Measurements from ENCODE around the gene REM1.
A peak's percentile ranks its signal among the peaks of the same experiment; 100 is the strongest.

REM1 gene

DNA sequence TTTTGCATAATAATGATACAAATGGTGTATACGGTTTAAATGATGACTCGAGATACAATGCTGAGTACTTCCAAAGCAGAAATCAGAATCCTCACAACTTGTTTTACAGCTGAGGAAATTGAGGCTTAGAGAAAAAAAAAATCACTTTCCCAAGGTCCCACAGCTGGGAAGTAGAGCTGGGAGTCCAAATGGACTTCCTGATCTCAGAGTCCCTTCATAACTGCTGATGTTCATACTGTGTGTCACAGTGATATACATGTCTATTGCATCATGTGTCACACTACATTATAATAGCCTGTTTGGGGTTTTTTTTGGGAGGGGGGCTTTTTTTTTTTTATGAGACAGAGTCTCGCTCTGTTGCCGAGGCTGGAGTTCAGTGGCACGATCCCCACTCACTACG is 47.6 kb downstream of the REM1 start (continued):
- TF ChIP-seq, protein P1, sequence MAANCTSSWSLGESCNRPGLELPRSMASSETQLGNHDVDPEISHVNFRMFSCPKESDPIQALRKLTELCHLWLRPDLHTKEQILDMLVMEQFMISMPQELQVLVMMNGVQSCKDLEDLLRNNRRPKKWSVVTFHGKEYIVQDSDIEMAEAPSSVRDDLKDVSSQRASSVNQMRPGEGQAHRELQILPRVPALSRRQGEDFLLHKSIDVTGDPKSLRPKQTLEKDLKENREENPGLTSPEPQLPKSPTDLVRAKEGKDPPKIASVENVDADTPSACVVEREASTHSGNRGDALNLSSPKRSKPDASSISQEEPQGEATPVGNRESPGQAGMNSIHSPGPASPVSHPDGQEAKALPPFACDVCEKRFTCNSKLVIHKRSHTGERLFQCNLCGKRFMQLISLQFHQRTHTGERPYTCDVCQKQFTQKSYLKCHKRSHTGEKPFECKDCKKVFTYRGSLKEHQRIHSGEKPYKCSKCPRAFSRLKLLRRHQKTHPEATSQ (tag by site-specific recombination; IDR thresholded peaks at IDR 0.05), result no peak
- no peak for TF ChIP-seq SETDB1 (IDR thresholded peaks at IDR 0.05; ENCODE audit: insufficient read length, low read length)
- no peak for TF ChIP-seq ZNF654 (tag by site-specific recombination; IDR thresholded peaks at IDR 0.05; ENCODE audit: low read depth)
- TF ChIP-seq, protein P2, sequence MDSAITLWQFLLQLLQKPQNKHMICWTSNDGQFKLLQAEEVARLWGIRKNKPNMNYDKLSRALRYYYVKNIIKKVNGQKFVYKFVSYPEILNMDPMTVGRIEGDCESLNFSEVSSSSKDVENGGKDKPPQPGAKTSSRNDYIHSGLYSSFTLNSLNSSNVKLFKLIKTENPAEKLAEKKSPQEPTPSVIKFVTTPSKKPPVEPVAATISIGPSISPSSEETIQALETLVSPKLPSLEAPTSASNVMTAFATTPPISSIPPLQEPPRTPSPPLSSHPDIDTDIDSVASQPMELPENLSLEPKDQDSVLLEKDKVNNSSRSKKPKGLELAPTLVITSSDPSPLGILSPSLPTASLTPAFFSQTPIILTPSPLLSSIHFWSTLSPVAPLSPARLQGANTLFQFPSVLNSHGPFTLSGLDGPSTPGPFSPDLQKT (IDR thresholded peaks at IDR 0.05; ENCODE audit: borderline replicate concordance, low read depth, low read length), result no peak
- no peak for TF ChIP-seq FEZF1 (tag by site-specific recombination; IDR thresholded peaks at IDR 0.05)
- TF ChIP-seq ZNF768 (tag by site-specific recombination; IDR thresholded peaks at IDR 0.05), result no peak

DNA sequence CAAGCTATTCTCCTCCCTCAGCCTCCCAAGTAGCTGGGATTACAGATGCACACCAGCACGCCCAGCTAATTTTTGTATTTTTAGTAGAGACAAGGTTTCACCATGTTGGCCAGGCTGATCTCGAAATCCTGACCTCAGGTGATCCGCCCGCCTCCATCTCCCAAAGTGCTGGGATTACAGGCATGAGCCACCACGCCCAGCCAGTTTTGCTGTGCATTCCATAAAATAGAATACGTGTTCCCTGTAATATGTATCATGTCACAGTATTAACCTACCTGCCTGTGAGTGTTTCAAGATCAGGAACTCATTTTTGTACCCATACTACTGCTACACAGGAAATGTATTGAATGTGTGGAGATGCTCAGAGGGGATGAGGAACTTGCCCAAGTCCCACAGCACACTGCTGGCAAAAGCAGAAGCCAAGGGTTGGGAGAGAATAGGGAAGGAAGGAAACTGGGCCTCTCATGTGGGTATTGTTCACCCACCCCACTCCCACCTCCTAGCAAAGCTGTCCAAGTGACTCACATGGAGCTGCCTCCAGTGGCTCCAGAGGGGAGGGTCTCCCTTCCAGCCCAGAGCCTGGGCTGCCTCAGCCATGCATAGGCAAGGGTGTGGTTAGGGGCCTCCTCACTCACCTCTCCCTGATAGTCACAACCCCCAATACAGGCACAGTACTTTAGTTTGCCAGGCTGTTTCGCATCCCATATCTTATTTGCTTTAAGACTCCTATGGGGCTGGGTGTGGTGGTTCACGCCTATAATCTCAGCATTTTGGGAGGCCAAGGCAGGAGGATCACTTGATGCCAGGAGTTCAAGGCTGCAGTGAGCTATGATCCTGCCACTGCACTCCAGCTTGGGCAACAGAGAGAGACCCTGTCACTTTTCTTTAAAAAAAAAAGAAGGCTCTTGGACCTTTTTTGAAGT is 48.5 kb downstream of the REM1 start:
- no peak overlapping the region for H3K27ac ChIP-seq (ENCODE audit: extremely low read depth, low read depth, low read length)
- CTCF ChIA-PET, result no interaction called here
- POLR2A ChIA-PET, result interaction anchor here (1.2 kb wide), 1 partner anchor 49 kb away, joined by 3 read pairs; no protein-coding TSS in a partner anchor
- H3K9me3 ChIP-seq (ENCODE audit: control insufficient read depth, insufficient read depth, low read depth, low read length), result no peaks in the 10 kb centered on the region
- peaks cover 18 to 72% of the 10 kb centered on the region in 2 experiments for H3K36me3 ChIP-seq (ENCODE audit: control insufficient read depth in 2 of 2, insufficient read depth in 1 of 2, low read length in 2 of 2)
- peak; percentile 36; the same call in 1 of the 2 replicates for TF ChIP-seq EGR2 (tag by site-specific recombination; IDR thresholded peaks at IDR 0.05; ENCODE audit: low read depth)
- TF ChIP-seq KLF1 (tag by site-specific recombination; IDR thresholded peaks at IDR 0.05), result peak; percentile 92
- TF ChIP-seq, protein P3, sequence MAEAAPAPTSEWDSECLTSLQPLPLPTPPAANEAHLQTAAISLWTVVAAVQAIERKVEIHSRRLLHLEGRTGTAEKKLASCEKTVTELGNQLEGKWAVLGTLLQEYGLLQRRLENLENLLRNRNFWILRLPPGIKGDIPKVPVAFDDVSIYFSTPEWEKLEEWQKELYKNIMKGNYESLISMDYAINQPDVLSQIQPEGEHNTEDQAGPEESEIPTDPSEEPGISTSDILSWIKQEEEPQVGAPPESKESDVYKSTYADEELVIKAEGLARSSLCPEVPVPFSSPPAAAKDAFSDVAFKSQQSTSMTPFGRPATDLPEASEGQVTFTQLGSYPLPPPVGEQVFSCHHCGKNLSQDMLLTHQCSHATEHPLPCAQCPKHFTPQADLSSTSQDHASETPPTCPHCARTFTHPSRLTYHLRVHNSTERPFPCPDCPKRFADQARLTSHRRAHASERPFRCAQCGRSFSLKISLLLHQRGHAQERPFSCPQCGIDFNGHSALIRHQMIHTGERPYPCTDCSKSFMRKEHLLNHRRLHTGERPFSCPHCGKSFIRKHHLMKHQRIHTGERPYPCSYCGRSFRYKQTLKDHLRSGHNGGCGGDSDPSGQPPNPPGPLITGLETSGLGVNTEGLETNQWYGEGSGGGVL (tag by site-specific recombination; IDR thresholded peaks at IDR 0.05), result 0 out of 2 replicates have a peak, but pooled peaks have one; percentile 12
- TF ChIP-seq ZNF623 (tag by site-specific recombination; IDR thresholded peaks at IDR 0.05), result no peak
- TF ChIP-seq, protein P4, sequence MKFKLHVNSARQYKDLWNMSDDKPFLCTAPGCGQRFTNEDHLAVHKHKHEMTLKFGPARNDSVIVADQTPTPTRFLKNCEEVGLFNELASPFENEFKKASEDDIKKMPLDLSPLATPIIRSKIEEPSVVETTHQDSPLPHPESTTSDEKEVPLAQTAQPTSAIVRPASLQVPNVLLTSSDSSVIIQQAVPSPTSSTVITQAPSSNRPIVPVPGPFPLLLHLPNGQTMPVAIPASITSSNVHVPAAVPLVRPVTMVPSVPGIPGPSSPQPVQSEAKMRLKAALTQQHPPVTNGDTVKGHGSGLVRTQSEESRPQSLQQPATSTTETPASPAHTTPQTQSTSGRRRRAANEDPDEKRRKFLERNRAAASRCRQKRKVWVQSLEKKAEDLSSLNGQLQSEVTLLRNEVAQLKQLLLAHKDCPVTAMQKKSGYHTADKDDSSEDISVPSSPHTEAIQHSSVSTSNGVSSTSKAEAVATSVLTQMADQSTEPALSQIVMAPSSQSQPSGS (tag by site-specific recombination; IDR thresholded peaks at IDR 0.05; ENCODE audit: low read depth), result no peak
- TF ChIP-seq ZFHX2 (tag by site-specific recombination; conservative IDR thresholded peaks at IDR 0.05), result peak; percentile 48; the same call in 1 of the 2 replicates
- H3K4me3 ChIP-seq (ENCODE audit: low read depth, low read length), result no peak overlapping the region
- no peaks in the 10 kb centered on the region for H3K4me1 ChIP-seq (ENCODE audit: control insufficient read depth, insufficient read depth, low read length)

DNA sequence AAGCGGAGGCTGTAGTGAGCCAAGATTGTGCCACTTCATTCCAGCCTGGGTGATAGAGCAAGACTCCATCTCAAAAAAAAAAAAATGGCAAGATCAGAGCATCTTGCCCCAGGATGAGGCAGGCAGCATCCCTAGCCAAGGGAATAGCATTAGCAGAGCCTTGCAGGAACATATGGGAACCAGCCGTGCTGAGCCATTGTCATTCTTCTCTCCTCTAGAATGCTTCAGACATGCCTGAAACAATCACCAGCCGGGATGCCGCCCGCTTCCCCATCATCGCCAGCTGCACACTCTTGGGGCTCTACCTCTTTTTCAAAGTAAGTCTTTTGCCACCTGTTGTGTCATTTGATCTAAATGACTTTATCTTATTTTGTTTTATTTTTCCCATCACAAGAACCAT is 52.2 kb downstream of the REM1 start:
- TF ChIP-seq SCRT2 (tag by site-specific recombination; IDR thresholded peaks at IDR 0.05) (peak; percentile 20; the same call in 1 of the 2 replicates), ZNF155 (tag by site-specific recombination; IDR thresholded peaks at IDR 0.05) (no peak)
- no peaks in the 10 kb centered on the region for H3K4me1 ChIP-seq (ENCODE audit: control insufficient read depth, insufficient read depth, low read length)
- peaks cover 48 to 78% of the 10 kb centered on the region in 2 experiments for H3K36me3 ChIP-seq (ENCODE audit: control insufficient read depth in 2 of 2, insufficient read depth in 1 of 2, low read length in 2 of 2)
- no peak overlapping the region for H3K27ac ChIP-seq (ENCODE audit: extremely low read depth, low read depth, low read length)
- no peaks in the 10 kb centered on the region for H3K9me3 ChIP-seq (ENCODE audit: control insufficient read depth, insufficient read depth, low read depth, low read length)
- CTCF ChIA-PET, result interaction anchor here (0.5 to 0.6 kb wide), 2 partner anchors 8 to 243 kb away, joined by 3 to 4 read pairs; no protein-coding TSS in a partner anchor
- no peak overlapping the region for H3K4me3 ChIP-seq (ENCODE audit: low read depth, low read length)
- POLR2A ChIA-PET, result no interaction called here
